HG03280 (cell line): ENCODE results near the gene PAX5.

Source experiments
- ATAC-seq: cut with Tn5 transposase; IDR thresholded peaks from one replicate; pipeline ENCODE4 v1.9.1; 2021; ENCODE audit warnings: mild to moderate bottlenecking, moderate library complexity; ENCODE audit not compliant: unreplicated experiment

Gene PAX5

DNA sequence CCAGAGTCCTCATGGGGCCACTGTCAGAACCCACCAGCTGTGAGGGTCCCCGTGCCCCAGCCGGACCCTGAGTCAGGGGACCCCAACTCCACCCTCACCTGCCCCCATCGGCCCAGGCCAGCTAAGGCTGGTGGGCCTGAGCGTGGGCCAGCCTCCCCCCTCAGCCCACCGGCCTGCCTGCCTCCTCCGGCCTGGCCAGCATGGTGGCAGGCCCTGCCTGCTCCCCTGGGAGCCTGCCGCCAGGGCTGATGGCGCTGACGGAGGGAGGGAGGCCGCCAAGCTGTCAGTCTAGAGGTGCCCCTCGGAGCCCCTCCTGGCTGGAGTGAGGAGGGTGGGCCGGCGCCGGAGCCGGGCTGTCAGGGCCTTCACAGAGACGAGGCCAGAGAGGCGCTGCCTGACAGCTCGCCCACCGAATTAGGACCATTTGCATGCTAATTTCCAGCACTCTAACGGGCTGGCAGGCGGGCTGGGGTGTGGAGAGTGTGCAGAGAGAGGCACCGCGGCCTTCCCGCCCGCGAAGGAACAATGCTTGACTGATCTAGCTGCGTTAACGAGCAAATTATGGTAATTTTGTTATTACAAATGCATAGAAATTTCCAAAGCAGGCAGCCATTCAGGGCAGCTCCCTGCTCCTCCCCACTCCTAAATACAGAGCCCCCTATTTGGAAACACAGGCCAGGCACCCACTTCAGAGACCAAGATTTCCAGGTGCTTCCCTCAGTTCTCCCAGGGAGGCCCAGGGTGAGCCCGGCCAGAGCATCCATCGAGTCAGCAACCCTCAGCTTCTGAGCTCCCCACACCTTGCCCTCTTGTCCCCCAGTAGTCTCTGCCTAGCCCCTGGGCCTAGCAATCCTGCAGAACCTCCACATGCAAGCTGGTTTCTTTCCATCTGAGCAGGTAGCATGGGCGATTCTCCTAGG lies 169.3 kb downstream of the PAX5 start:
- no peak for ATAC-seq

DNA sequence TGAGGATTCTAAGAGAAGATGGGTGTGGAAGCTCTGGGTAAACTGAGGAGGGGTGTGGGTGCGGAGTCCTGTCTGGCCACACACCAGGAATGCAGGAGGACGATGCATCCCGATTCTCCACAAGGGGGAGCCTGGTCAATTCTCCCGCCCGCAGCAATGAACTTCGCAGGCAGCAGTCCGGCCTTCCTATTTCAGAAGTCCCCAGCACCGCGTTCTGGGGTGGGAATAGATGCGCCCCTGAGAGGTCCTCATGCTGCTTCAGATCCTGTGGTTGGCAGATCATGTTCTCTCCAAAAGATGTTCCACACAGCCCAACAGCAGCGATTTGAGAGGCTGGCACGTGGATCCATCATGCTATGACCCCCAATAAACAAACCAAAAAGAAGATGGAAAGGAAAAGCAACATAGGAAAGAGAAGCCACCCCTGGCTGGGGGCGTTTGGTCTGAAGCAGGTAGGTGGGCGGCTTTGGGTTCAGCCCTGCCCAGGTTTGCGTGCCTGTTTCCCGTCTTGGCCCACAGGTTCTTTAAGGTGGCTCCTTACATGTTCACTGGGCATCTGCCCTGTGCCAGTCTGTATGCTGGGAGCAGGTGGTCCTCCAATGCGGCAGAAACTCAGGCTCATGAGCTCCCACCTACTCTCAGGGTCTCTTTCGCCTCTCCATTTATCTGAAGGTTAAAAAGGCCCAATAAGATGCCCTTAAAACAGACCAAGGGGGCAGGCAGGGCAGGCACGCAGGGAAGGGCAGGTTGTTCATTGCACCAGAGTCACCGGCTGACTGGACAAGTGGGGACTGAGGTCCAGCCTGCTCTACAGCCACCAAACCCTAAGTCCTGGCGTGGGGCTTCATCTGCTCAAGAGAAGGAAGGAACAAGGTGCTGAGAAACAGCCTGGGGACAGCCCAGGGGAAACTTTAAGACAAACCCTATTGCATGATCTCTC lies 171.6 kb downstream of the PAX5 start:
- ATAC-seq = no peak

DNA sequence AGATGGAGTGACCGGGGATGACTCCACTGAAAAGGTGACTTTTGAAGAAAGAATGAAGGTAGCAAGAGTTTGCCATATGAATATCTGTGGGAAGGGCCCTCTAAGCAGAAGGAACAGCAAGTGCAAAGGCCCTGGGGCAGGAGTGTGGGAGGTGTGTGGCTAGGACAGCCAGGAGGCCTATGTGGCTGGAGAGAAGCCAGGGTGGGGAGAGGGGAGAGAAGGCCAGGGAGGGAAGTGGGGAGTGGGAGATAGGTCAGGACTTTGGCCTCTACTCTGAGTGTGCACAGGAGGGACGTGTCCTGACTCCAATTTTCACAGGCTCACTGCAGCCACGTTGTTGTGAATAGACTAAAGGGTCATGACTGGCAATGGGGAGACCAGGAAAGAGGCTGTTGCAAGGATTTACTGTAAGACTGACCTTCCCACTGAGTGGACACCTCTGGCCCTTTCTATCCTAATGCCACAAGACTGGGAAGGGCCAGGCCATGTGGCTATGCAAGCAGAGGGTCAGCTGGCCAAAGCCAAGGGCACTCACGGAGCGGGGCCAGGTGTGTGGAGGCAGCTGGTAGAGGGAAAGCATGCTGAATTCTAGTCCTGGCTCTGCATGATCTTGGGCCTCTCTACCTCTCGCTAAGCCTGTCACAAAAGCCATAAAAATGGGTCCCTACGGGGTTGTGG lies 172.4 kb downstream of the PAX5 start:
- no peak for ATAC-seq

DNA sequence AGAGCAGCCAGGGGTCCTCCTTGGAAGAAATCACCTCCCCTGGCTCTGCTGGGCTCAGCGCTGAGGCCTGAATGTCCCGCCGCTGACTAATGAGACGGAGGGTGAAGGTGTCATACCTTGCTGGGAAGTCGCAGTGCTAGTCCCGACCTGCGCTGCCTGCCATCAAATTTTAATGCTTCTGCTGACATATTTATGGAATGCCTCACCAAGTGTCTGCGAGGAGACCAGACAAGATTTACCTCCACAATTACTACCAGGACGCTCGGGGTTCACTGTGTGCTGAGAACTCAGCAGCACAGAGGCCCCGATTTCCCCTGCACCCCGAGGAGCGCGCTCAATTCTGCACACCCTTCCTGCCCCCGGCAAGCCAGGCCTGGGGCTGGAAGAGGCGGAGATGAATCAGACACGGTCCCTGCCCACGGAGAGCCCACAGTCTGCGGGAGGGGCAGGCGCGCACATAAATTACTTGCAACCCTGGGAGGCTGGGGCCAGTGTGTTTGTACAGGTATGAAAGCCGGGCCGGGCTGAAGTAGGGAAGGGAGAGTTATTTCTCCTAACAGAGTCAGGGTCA lies 175.2 kb downstream of the PAX5 start:
- no peak for ATAC-seq

DNA sequence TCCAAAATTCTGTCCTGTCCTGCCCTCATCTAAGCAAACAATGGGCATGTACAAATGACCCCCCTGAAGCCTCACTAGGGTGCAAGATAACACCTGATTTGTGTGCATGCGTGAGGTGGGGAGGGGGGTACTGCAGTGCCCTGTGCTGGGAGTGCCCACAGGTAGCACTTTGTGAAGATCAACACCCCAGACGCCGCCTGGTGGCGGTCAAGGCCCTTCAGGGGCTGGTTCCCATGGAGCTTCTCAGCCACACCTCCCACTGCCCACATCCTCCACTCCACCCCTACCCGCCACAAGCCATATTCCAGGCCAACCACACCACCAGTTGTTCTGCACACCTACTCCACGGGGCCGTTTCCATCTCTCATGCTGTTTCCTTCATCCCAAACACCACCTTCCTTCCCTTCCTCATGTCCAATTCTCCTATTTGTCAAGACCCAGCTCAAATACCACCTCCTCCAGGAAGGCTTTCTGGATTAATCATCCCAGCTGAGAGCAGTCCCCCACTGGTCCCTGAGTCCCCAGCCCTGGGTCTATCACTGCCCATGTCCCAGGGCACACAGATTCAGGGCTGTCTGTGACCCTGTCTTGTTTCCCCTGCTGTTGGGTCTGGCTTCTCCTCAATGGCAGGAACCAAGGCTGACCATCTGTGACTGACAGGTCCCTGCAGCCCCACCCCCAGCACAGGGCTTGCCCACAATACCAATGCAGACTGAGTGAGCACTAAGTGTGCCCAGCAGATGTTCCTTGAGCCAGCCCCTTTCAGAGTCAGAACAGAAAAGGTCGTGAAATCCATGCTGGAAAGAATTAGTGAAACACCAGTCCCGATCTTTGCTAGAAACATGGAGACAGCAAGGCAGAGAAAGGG lies 178.4 kb downstream of the PAX5 start:
- no peak for ATAC-seq

DNA sequence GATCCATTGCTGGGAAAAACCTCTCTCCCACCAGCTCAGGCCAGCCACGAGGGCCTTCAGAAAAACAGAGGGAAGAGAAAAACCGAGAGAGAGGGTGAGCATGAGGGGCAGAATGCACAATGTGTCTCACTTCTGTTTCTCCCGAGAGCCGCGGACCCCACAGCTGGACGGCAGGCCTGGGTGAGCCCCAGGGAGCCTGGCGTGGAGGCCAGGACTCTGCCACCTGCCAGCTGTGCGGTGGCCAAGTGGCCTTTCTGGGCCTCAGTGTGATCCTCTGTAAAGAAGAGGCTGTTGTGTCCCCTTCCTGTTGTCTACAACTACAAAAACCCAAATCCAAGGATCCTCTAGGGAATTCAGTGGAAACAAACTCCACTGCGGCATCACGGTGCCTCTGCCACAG lies 179.3 kb downstream of the PAX5 start:
- no peak for ATAC-seq

DNA sequence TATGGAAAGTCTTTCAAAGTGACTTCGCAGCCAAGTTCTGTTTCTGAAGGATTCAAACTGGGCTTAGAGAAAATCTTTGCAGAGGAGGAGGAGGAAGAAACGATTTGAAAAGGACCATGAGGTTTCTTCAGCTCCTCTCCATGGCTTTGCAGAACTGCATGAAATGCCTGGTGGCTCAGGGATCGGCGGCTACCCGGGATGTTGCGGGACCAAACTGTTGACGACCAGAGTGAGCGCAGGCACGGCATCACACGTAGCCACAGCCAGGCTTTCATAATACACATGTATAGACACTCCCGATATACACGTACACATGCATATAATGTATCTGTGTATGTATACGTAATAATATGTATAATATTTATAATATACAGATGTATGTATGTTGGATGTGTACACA lies 180.0 kb downstream of the PAX5 start:
- ATAC-seq = no peak

DNA sequence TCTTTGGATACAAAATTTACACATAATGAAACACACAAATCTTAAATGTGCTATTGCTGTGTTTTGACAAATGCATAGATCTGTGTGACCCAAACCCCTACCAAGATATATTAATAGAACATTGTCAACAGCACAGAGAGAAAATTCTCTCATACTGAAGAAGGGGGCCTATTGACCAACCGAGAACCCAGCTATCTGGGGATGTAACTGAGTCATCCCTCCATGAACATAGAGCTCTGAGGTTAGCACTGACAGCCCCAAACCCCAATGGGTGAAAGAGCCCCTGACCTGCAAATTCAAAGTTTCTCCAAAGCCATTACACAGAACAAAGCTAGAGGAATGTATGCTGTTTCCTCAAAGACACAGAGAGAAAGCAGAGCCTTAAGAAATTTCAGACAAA lies 180.8 kb downstream of the PAX5 start:
- ATAC-seq = no peak

DNA sequence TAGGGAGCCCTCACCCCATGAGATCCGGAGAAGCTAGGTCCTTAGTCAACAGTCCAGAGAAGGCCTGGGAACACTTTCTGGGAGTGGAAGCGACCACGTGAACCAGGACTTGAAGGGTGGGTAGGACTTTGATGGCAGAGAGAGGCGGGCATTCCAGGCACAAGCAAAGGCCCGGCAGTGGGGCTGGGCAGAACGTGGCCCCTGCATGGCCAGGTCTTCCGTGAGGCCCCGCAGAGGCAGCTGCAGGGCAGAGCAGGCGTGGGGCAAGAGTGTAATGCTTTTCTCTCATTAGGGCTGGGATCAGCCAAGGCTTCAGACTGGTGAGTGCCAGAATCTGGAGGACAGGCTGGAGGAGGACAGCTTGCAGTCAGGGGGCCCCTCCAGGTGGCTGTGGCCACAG lies 184.1 kb downstream of the PAX5 start:
- no peak for ATAC-seq

DNA sequence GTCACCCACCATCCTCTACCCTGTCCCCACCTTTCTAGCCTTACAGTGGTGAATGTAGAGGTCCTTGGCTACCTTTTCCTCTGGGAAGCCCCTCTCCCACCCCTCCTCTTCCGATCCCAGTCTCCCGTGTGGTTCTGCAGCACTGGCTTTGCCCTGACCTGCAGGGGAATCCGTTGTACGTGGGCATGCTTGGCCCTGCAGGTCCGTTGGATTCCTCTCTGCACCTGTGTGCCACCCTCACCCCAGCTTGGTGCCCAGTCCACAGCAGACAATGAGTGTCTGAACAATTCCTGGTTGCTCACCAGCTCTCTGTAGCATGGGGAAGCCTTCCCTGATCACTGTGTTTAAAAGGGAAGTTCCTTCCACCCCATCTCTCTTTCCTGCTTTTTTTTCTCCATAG lies 185.1 kb downstream of the PAX5 start:
- ATAC-seq = no peak

DNA sequence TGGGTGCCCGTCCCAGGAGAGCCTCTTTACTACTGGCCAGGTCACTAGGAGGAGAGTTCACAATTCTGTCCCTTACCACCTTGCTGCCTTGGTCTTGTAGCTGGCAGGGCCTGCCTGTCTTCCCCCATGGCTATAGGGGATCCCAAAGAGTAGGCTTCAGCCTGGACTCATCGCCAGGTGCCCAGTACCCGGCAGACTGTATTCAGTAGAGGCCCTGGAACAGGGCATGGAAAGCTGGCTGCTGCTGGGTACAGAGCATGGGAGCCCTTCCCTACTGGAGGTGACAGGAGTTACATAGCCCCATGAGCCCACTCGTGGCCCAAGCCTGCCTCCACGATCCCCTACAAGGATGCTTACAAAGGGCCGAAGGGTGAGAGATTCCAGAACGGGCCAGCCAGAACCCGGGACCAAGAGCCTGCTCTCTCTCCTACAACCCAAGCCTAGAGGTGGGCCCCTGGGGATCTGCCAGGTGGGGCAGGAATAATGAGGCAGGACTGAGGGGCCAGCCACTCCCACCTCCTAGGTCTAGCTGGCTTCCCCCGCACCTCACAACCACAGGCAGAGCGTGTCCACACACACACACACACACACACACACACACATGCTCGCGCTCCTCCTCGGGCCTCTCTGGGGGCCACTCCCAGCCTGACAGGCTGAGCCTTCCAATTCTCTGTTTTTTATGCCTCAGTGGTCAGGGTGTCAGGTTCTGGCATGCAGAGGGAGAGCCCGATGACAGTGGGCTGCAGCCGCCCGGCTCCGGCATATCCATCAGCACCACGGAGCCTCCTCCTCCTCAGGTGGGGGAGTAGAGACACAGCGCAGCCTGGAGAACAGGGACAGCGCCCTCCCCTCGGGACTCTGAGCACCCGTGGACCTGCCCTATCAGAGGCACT lies 186.0 kb downstream of the PAX5 start:
- ATAC-seq = no peak

DNA sequence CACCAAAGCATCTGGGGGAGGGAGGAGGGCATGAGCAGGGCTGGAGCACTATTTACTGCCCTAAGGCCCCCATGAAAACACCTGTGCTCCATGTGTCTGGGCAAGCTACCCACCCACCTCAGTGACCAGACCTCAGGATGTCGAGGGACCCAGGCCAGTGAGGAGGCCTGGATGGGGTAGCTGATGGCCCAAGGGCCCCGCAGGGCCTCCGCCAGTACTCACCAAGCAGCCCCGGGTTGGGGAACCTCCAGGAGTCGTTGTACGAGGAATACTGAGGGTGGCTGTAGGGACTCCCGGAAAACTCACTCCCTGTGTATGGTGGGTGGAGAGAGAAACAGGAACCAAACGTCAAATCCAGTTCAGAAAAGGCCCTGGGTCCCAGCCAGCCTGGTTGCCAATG lies 187.4 kb downstream of the PAX5 start:
- ATAC-seq = no peak

DNA sequence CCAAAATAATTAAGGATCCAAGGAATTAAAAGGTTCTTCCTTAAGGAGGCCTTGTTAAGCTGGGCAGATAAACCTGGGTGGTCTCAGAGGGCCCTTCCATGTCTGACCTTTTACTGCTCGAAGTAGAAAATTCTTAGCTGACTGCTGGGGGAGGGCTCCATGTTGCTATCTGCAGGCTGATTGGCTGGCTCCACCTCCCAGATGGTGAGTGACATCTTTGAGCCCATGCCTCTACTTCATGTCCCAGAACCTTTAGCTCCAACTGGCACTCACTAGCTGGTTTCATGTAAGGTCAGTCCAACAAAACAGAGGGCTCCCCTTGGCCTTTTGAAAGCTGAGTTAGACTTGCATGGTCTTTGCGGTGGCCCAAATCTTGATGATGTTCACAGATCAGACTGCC lies 188.2 kb downstream of the PAX5 start:
- no peak for ATAC-seq

DNA sequence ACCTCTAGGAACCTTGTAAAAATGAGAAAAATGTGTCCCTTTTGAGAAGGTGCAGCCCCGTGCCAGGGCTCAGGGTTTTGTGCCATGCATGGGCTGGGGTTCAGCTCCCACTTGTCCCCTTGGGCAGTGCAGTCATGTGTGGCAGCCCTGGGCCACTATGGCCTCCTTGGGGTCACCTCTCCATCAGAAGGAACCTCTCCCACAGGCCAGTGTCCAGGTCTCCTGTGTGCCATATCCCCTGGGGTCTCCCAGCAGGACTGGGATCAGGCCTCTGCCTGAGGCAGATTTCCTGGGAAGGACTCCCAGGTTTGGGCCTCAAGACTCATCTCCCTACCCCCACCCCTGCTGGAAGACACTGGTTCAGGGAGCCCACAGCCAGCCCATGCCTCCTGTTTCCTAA lies 189.1 kb downstream of the PAX5 start:
- no peak for ATAC-seq

DNA sequence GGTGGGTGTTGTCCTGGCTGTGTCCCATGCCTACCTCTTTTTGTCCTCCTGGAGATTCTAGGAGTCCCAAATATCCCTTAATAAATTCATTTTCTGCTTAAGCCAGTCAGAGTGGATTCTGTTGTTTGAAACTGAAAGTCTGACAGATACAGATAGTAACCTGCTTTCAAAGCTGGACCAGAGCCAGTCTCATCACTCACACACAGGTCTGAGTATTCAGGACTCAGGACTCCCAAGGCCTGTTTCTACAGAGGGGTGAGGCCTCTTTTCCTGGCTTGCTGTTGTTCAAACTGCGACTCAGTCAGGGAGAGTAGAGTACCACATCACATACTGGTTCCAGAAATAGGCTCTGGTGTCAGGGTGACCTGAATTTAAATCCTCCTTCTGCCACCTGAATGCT lies 190.1 kb downstream of the PAX5 start:
- no peak for ATAC-seq

DNA sequence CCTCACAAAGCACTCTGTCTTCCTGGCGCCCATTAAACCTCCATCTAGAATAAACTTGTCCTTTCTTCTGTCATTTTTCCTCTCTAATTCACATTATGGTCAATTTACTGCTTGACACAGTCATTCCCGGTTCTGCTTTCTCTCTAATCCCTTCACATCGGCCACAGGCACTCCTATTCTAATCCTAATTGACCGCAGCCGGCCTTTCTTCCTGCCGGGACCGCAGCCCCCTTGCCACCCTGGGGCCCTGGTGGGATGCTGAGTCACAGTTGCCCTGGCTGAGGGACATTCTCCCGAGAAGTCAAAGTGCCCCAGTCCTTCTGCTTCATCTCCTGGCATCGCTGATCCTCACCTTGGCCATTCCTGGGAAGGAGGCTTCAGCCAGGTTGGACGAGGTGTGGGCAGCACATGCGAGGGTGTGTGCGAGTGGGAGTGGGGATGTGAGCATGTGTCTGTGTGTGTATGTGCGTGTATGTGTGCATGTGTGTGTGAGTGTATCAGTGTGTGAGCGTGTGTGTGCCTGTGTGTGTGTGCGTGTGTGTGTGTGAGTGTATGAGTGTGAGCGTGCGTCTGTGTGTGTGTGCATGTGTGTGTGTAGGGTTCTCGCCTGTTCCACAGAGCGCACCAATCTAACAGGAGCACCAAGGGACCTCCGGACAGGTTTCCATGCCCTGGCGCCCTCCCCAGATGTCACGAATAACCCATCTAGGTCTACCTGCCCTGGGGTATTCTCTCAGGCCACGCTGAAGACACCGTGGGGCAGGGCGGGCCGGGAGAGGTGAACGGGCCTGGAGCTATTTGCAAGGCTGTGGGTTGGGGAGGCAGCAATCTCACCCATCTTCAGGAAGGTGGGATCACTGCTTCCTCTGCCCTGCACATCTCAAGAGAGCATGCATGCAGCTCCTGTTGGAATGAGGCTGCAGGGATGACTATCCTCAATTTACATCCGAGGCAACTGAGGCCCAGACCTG lies 191.2 kb downstream of the PAX5 start:
- no peak for ATAC-seq

DNA sequence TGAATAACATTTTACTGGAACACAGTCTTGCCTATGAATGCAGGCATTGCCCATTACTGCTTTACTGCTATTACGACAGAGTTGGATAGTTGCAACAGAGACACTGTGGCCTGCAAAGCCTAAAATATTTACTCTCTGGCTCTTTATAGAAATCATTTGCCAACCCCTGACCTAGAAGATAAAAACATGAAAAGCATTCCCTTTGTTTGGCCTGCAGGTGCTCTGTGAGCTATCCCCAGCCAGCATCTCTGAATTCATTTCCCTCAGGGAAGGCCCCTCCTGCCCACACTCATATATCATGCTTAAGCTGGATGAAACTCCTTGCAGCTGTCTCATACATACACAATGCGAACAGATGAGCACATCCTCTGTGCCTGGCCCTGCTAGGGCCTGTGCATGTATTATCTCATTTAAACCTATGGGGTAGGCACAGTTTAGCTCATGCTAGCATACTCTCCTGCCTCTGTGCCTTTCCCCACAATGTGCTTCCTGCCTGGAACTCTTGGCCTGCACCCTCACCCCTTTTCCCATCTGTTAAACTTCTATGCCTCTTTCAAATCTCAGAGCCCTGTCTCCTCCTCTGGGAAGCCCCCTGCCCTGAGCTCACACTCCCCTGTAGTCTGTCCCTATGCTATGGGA lies 193.1 kb downstream of the PAX5 start:
- no peak for ATAC-seq
